ENCODE data around the gene EEPD1. TPM values are rescaled to one million over a fixed set of nuclear protein-coding genes. Genes with fewer than 3 reads are reported as not detected.

The EEPD1 gene
- total RNA-seq, 1 experiment from 2014 or later, result 28.5 TPM

- in situ Hi-C loops (cut with HindIII; ENCODE audit: low pct_unique_long_range_greater_than_20kb, low sequenced_read_pairs), result no loop called here
- no peak for DNase-seq (ENCODE audit: low read depth, low spot score)
Measured at GRCh38 chr7:36202398-36202797, 49.3 kb downstream of the EEPD1 start.

DNA sequence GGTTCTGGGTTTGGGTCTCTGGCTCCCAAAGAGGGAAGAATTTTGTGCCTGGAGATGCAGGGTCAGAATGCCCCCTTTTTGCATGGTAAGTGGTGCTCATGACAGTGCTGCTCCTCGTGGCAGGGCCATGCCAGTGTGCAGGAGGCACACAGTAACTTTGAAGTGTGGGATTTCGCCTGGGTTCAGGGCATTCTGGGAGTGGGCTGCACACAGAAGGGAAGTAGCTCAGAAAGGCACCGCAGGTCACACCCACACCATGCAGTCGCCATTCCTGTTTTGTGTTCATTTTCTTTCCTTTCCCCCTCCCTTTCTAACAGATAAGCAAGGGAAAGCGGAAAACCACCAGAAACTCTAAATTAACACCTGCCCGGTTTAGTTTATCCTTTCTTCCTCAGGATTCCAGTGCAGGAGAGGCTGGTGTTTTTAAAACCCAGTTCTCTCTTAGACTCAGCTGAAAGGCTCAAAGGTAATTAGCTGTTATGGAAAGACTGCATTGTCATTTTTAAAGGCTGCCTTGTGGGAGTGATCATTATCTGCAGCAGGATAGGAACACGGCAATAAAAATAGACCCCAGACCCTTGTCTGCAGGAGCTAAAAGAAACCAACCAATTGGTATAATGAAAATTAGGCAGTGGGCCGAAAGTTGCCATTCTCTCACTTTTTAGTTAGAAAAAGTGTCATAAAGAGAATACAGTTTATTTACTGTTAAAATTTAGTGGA is 50.2 kb downstream of the EEPD1 start:
- in situ Hi-C loops (cut with HindIII; ENCODE audit: low pct_unique_long_range_greater_than_20kb, low sequenced_read_pairs), result no loop called here
- no peak for DNase-seq (ENCODE audit: low read depth, low spot score)

DNA sequence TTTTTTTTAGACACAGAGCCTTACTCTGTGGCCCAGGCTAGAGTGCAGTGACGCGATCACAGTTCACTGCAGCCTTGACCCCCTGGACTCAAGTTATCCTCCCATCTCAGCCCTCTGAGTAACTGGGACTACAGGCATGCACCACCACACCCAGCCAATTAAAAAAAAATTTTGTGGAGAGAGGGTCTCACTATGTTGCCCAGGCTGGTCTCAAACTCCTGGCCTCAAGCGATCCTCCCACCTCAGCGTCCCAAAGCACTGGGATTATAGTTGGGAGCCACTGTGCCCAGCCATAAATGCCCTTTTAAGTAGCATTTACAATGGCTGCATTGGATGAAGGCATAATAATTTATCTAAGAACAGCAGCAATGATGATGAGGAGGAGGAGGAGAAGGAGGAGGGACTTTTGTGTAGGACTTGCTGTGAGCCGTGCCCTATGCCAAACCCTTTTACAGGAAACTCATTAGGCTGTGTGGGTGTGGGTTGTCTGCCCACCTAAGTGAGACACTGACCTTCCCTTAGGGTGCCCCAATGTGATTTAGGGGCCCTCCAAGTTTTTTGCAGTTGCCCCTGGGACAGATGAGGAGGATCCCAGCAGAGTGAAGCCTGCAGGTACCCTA is 51.1 kb downstream of the EEPD1 start:
- in situ Hi-C loops (cut with HindIII; ENCODE audit: low pct_unique_long_range_greater_than_20kb, low sequenced_read_pairs), result no loop called here

DNA sequence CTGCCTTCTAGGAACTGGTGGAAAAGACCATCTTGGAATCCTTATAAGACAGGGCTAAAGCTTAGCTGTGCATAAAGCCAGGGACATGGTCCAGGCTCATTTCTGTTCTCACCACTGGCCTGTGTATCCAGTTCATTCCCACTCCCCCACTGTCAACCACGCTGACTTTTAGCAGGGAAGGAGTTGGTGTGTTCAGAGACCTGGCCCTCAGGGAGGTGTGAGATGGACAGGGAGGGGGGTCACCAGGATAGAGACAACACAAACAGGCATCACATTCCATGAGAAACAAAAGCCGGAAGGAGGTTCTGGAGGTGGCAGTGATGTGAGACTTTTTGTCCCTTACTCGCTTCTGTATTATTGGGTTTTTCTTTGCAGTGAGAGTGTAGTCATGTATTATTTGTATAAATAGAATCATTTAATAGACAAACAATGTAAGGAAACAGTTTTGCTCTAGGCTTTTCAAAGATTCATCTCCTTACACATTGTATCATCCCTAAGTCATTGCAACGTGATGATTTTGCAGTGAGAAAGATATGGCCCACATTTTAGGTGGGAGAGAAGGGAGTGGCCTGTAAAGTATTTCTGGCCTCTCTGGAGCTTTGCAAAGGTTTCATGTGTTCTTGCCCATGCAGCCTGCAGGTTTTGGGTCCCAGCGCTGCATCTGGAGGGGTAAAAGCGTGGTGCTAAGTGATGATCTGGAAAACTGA is 52.0 kb downstream of the EEPD1 start:
- in situ Hi-C loops (cut with HindIII; ENCODE audit: low pct_unique_long_range_greater_than_20kb, low sequenced_read_pairs), result no loop called here

More for the DNA sequence above, 51.1 kb downstream of the EEPD1 start:
- no peak for DNase-seq (ENCODE audit: low read depth, low spot score)

GRCh38 chr7:36205803-36206202 is 52.7 kb downstream of the EEPD1 start:
- in situ Hi-C loops (cut with HindIII; ENCODE audit: low pct_unique_long_range_greater_than_20kb, low sequenced_read_pairs), result no loop called here
- DNase-seq (ENCODE audit: low read depth, low spot score), result no peak

More for the DNA sequence above, 52.0 kb downstream of the EEPD1 start:
- no peak for DNase-seq (ENCODE audit: low read depth, low spot score)

- DNase-seq (ENCODE audit: low read depth, low spot score), result no peak
- in situ Hi-C loops (cut with HindIII; ENCODE audit: low pct_unique_long_range_greater_than_20kb, low sequenced_read_pairs), result no loop called here
Measured at GRCh38 chr7:36207451-36208291, 54.6 kb downstream of the EEPD1 start.

DNA sequence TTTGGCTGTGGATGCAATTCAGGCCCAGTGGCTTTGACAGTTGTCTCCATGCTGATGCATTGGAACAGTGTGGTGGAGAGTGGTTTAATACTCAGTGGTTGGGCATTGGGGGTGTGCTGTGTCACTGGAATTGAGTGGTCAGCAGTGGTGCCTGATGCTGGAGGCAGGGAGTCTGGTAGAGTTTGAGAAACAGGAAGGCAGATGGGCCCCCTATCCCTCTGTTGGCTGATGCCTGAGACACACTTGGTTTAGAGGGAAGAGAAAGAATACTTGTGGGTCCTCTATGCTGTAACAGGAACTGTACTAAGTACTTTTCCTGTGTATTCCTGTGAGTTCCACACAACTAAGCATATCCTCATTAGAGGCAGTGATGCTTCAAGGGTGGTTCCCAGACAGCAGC is 55.4 kb downstream of the EEPD1 start:
- in situ Hi-C loops (cut with HindIII; ENCODE audit: low pct_unique_long_range_greater_than_20kb, low sequenced_read_pairs), result no loop called here

GRCh38 chr7:36208997-36209813 is 56.2 kb downstream of the EEPD1 start:
- in situ Hi-C loops (cut with HindIII; ENCODE audit: low pct_unique_long_range_greater_than_20kb, low sequenced_read_pairs), result no loop called here
- DNase-seq (ENCODE audit: low read depth, low spot score), result peak; percentile 62

More for the DNA sequence above, 55.4 kb downstream of the EEPD1 start:
- no peak for DNase-seq (ENCODE audit: low read depth, low spot score)

DNA sequence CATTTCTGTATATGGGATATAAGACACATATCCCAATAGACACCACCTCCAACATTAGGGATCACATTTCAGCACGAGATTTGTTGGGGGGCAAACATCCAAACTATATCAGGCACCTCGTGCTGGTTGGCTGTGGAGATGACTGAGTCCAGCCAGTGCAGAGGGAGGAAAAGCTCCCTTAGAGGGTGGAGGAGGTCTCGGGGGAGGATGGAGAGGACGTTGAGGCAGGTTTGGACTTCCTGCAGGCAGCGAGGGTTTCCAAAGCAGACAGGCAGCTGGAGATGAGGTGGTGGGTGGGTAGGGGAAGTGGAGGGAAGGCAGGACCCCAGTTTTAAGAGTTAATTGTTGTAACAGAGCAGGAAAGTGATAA is 56.7 kb downstream of the EEPD1 start:
- in situ Hi-C loops (cut with HindIII; ENCODE audit: low pct_unique_long_range_greater_than_20kb, low sequenced_read_pairs), result no loop called here

DNA sequence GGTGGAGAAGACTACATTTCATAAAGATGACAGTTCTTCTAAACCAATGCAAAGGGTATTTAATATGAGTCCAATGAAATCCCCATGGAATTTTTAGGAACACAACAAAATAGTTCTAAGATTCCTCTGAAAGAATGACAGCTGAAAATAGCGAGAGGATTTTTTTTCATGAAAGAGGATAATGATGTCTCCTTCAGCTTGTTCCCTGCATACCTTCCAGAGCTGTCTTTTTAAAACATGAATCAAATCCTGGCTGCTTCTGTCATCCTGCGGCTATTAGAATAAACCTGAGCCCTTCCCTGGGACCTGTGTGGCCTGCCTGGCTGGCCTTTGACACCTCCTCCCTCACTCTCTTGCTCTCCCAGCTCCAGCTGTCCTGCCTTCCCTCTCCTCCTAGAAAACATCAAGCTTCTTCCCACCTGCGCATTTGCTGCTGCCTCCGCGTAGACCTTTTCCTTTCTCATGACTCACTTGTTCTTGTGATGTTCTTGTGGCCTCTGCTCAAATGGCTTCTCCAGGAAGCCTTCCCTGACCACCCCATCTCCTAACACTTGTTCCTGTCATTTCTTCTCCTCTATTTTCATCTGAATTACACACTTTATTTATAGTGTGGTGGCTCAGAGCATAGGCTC is 57.4 kb downstream of the EEPD1 start:
- DNase-seq (ENCODE audit: low read depth, low spot score), result no peak
- in situ Hi-C loops (cut with HindIII; ENCODE audit: low pct_unique_long_range_greater_than_20kb, low sequenced_read_pairs), result no loop called here

More for the DNA sequence above, 56.7 kb downstream of the EEPD1 start:
- no peak for DNase-seq (ENCODE audit: low read depth, low spot score)

- no peak for DNase-seq (ENCODE audit: low read depth, low spot score)
- in situ Hi-C loops (cut with HindIII; ENCODE audit: low pct_unique_long_range_greater_than_20kb, low sequenced_read_pairs), result no loop called here
Measured at GRCh38 chr7:36214608-36215456, 61.8 kb downstream of the EEPD1 start.

DNA sequence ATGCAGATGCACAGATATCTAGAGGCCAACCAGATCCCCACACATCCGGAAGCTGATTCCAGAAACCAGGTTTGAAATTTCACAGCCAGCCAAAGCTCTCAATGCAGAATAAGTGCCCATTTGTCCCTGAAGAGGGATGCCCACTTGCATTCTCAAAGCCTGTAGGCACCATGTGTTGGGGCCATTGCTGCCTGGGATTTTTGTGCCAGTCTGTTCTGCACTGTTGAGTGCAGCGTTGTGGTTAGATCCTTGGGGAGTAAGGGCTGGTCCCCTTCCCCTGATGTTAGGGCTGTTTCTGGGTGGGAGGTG is 62.4 kb downstream of the EEPD1 start:
- no peak for DNase-seq (ENCODE audit: low read depth, low spot score)
- in situ Hi-C loops (cut with HindIII; ENCODE audit: low pct_unique_long_range_greater_than_20kb, low sequenced_read_pairs), result no loop called here

DNA sequence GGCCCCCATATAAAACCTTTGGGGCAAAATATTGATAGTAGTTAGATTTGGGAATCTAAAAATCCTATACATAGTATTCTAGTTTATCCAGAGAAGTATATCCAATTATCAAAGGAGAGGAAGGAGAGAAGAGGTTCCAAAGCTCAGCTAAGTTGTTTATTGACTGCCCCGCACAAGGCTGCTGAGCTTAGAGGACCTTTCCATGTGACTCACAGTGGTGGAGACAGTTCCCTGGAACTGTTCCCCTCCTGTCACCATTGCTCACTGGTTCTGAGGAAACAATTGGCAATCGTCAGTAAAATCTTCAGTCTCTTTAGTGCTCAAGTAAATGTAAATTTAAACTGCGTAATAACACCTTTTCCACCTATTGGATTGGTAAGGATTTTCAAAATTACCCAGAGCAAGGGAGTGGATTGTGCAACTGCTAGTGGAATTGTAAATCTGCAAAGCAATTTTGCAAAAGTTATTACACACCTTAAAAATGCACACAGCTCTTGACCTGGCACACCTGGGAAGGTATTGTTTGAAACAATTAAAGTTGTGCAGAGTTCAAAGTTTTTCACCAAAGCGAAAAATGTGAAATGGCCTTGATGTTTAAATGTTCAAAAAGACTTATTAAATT is 63.1 kb downstream of the EEPD1 start:
- in situ Hi-C loops (cut with HindIII; ENCODE audit: low pct_unique_long_range_greater_than_20kb, low sequenced_read_pairs), result no loop called here
- no peak for DNase-seq (ENCODE audit: low read depth, low spot score)

DNA sequence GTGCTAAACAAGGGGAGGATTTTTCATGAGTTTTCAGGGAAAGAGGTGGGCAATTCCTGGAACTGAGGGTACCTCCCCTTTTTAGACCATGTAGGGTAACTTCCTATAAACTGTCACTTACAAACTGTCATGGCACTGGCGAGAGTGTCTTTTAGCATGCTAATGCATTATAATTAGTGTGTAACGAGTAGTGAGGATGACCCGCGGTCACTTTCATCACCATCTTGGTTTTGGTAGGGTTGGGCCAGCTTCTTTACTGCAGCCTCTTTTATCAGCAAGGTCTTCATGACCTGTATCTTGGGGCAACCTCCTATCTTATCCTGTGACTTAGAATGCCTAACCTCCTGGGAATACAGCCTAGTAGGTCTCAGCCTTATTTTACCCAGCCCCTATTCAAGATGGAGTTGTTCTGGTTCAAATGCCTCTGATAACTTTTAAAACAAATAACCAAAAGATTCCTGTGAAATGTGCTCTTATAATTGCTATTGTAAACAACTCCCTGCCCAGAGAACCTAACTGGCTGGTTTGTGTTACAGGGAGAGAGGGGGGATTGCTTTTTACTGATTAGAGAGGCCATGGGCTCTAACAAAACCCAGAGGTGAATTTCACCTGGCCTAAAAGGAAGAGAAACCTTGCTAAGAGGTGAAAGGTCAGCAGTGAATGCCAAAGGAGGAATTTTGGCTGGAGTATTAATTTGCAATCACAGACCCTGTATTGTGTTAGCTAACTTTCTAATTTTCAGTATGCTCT is 64.3 kb downstream of the EEPD1 start:
- in situ Hi-C loops (cut with HindIII; ENCODE audit: low pct_unique_long_range_greater_than_20kb, low sequenced_read_pairs), result no loop called here

GRCh38 chr7:36217961-36218284 is 64.9 kb downstream of the EEPD1 start:
- in situ Hi-C loops (cut with HindIII; ENCODE audit: low pct_unique_long_range_greater_than_20kb, low sequenced_read_pairs), result no loop called here
- DNase-seq (ENCODE audit: low read depth, low spot score), result no peak

More for the DNA sequence above, 64.3 kb downstream of the EEPD1 start:
- DNase-seq (ENCODE audit: low read depth, low spot score), result no peak
